Middle frontal gyrus (tissue), 1 donor: Measurements from ENCODE around the gene PNMA1.

Experiments used
- DNase-seq: peaks from one replicate; pipeline ENCODE4 v3.0.0-alpha.2; 2015; ENCODE audit warnings: low spot score; ENCODE audit errors: extremely low spot score

Gene PNMA1

GRCh38 chr14:73738518-73739173 lies 24.5 kb upstream of the PNMA1 start:
- DNase-seq = no peak

DNA sequence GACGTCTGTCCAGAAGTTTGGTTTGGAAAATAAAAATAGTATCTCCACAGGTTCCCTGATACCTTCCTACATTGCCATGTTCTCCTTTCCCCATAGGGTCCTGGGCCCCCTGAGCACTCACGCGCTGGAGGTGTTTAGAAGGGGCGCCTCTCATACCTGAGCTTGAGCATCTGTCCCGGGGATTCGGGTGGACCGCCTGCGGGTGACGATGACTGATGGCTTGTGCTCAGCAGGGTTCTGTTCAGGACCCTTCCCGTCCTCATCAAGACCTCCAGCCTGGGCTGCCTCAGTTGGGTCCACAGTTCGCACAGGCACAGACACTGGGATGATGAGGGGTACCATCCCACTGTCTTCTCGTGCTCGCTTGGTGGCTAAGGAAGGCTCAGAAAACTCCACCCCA lies 22.7 kb upstream of the PNMA1 start:
- no peak for DNase-seq

DNA sequence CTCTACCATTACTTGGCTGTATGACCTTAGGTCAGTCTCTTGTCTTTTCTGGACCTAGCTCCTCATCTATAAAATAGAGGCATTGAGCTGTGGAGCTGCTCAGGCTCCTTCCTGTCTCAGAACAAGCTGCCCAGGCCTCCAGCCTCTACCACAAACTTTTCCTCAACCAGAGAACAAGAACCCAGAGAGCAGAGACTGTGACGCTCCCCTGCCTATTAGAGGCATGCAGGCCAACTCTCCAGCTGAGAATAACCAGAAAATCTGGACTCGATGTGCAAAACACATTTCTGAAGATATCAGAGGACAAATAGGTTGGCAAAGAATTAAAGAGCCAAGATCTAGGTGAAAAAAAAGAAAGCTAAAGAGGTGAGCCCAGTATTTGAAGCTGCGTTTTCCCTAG lies 17.8 kb upstream of the PNMA1 start:
- DNase-seq = no peak

DNA sequence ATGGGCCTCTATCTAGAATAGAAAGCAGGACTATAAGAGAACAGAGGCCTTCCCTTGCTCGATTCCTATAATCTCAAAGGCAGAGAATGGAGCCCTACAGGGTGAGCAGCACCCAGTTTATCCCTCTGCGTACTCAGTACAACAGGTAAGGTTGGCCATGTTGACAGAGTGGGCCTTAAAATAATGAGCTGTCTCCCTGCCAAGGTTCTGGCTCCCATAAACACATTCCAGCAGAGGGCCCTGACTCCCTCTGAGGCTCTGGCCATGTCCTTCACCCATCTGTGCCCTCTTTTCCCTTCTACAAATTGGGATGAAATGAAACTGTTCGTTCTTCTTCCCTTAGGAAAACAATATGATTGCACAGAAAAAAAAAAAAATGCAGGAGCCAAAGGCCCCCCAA lies 16.9 kb upstream of the PNMA1 start:
- no peak for DNase-seq

DNA sequence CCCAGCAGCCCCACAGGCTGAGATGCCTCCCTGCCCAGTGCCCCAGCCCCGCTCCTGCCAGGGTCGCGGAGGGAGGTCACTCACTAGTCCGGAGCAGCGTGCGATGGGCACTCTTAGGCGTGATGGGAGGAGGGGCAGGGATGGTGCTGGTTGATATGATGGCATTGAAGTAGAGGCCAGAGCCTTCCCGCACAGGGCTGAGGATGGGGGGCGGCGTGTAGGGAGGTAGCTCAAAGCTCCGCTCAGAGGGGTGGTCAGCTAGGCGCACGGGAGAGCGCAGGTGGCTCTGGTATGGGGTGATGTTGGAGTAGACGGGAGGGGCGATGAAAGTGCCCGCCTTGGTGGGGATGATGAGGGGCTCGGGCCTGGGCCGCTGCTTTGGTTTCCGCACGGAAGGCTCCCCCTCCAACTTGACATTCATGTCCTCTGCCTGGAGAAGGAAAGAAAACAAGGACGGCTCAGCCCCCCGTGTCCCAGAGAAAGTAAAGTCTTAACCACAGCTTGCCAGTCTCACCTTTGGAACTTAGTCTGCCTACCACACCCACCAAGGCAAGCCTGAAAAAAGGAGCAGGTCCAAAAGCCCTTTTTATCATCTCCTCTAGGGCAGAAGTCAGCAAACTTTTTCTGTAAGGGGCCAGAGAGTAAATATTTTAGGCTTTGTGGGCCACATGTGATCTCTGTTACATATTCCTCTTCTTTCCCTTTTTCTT lies 15.5 kb upstream of the PNMA1 start:
- DNase-seq = no peak

- peak; percentile 51 for DNase-seq
These were observed 14.6 kb upstream of the PNMA1 start for GRCh38 chr14:73728717-73729330.

DNA sequence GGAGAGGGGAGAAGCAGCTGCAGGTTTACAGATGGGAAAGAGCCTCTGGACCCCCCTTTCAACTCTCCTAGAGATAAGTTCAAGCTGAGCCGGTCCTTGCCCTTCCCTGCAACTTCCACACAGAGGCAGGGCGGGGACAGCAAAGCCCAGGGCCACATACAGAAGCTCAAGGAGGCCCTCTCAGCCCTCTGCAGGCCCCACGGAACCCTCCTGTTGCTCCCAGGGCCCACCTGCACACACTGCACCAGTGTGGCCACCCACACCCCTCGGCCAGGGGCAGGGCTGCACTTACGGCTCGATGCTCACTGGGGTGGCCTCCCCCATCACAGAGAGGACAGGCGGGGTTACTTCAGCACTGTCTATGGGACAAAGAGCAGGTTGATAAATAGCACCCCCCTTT lies 13.0 kb upstream of the PNMA1 start:
- no peak for DNase-seq

DNA sequence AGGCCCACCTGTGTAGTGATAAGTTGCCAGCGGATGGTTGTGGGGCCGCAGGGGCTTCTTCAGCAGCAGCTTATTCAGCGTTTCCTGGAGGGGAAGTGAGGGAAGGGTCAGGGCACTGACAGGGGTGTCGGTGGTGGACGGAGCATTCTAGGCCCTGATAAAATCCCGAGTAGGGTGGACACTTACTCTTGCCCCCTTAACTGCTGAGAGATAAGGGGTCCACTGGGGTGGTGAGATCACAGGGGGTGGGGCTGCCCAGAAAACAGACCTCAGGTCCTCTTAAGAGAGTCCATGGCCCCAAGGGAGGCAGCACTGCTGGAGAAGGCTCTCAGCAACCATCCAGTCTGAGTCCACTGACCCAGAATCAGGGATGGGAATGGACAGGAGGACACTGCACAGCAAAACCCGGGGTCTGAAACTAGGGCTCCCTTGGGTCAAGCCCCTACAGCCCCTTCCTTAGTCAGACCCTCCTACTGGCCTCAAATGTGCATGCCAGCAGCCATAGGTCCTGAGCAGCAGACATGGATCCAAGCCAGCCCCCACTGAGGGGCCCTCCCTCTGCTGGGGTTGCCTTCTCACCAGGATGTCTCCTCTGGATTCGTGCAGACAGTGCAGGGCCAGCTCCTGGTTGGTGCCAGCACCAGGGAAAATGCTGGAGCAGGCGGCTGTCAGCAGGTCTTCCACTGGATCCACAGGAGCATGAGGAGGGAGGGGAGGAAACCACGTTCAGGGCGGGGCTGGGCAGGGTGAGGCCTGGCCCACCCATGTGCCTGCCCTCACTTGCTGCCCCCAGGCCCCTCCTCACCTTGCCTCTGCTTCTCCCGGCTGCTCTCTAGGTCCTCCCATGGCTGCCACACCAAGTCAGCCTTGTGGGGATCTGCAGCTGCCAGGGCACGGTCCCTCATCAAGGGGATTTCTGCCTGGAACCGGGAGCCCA lies 12.1 kb upstream of the PNMA1 start:
- DNase-seq = no peak

GRCh38 chr14:73725116-73726024 lies 11.2 kb upstream of the PNMA1 start:
- DNase-seq = no peak

DNA sequence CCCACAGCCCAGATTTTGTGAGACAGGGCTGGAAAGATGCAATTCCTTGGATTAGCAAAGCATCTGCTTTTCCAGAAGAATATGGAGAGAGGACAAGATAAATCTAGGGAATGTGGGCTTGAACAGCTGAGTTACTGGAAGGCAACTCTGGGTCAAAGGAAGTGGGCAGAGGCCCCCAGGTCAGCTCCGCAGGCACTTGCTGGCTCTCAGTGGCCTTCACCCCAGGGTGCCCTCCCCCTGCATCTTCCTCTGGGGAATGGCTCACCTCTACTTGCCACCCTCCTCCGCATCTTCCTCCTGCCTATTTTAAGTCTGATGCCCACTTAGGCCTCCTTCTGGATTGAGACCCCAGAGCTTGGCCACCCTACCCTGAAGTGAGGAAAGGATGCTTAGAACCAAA lies 10.5 kb upstream of the PNMA1 start:
- no peak for DNase-seq

- DNase-seq = no peak
These were observed 9.8 kb upstream of the PNMA1 start for GRCh38 chr14:73723797-73724661.

GRCh38 chr14:73723406-73723796 lies 9.2 kb upstream of the PNMA1 start:
- no peak for DNase-seq

DNA sequence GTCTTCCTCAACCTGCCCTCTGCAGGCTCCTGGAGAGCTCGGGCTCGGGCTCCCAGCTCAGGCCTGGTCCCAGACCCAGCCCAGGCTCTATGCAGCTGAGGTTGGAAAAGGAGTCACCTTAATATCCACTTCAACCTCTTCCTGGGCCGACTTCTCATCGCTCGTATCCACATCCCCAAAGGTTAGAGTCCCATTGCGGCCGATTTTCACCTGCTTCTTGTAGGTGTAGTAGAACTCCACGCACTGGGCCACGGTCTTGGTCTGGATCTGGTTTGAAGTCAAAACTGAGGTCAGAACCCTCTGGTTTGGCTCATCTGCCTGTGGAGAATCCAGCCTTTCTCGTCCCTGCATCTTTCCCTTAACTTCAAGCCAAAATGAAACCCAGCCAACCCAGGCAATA lies 8.4 kb upstream of the PNMA1 start:
- no peak for DNase-seq

DNA sequence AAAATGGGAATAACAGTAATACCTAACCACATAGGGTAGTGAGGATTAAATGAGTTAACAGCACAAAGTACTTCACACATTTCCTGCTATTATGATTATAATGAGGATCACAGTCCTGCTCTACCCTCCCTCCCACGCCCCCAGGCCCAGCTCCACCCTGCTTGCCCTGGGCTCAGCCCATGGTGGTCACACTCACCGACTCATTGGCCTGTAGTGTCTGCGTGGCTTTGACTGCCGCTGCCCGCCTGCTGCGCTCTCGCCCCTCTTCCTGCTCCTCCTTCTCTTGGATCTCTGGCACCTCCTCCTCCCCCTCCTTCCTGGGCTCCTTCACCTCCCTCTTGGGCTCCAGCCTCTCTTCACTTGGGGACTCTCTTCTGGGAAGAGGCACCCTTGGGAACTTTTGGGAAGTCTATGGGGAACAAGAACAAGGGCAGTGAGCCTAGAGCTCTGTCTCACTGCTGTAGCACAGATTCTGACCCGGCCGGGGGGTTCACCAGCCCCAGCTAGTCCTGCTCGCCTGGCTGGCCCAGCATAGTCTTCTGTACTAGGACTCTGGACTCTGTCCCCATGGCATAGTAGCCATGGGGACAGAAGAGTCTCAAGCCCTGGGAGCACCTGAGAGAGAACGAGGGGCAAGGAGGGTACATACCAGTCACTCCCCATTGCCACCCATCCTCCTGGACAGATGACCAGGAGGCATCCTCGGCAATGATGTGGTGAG lies 7.1 kb upstream of the PNMA1 start:
- no peak for DNase-seq

DNA sequence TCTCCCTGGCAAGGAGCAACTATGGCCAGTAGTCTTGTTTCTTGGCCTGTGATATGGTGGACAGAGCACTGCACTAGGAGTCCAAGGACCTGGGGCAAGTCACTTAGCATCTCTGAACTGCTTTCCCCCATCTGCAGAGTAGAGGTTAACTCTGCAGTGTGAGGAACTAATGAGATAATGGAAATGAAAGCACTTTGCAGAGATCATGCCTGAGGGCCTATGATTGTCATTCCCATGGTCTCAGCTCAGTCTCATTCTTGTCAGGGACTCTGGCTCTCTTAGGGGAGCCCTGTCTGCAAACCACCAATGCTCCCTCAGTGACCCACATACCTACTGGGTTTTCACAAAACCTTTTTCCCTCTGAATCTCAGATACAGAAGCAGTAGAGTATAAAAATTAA lies 6.5 kb upstream of the PNMA1 start:
- DNase-seq = no peak

GRCh38 chr14:73719791-73720190 lies 5.6 kb upstream of the PNMA1 start:
- no peak for DNase-seq

GRCh38 chr14:73719361-73719760 lies 5.2 kb upstream of the PNMA1 start:
- DNase-seq = no peak

- DNase-seq = no peak
These were observed 4.5 kb upstream of the PNMA1 start for GRCh38 chr14:73718418-73719251.
